SW 1271 (cell line): ENCODE results near the gene DCTN3.

ENCODE experiments used
- DNase-seq, 2 experiments: peaks; one replicate each; lab custom pipeline; 2025; lab: John Stamatoyannopoulos, UW

Gene DCTN3

DNA sequence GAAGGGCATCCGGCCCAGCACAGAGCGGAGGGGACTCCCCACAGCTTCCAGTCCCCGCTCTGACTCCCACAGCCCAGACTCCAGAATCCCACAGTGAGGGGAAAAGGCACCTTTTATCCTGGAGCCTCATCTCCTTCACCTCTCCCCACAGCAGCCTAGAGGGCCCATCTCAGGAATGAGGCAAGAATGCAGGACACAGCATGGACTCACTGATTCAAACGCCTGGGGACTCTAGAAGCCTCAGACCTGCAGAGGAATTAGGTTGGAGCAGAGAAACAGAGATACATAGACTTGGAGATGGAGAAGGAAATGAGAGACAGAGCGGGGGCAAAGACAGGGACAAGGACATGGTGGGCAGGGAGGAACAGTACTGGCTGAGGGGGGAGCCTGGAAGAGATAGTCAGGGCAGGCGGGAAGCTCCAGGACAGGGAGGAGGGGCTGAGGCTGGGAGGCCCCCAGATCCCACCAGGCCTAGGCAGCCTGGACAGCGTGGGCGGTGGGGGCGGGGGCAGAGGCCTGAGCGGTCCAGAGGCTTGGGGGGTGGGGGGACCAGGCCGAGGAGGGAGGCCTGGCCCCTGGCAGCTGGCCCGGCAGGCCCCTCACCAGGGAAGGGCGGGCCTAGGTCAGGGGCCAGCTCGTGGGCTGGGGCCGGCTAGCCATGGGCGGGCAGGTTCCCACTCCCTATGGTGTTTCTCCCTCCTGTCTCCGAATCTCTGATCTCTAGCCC is 46.5 kb downstream of the DCTN3 start:
- DNase-seq: no peak

DNA sequence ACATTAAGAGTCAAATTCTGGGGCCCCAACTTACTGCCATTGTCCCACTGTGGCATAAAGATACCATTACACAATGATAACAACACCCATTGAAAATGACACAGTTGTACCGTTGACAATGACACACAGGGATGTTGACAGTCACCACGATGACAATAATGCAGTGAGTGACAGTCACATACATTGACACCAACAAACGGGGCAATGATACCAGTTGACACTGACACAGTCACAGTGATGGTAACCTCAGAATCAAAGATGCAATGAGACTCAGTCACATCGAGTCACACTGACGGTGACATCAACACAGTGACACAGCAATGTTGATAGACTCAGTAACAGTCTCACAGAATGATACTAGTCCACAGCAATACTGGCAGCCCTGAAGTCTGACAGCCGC is 47.7 kb downstream of the DCTN3 start:
- no peak for DNase-seq

- no peak for DNase-seq
Observed at GRCh38 chr9:34572092-34572491, 48.2 kb downstream of the DCTN3 start.

DNA sequence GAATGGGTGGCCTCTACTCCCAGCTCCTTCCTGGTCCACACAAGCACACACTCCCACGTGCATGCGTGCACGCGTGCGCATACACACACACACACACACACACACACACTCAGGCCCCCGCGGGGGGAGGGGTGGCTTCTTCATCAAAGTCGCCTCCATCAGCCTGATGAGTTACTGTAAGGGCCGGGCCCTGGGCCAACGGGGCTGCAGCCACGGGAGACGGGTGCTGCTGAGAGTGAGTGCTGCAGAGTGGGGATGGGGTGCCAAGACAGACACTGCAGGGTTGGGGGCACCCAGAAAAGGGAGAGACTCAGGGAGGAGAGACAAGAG is 48.8 kb downstream of the DCTN3 start:
- no peak for DNase-seq

DNA sequence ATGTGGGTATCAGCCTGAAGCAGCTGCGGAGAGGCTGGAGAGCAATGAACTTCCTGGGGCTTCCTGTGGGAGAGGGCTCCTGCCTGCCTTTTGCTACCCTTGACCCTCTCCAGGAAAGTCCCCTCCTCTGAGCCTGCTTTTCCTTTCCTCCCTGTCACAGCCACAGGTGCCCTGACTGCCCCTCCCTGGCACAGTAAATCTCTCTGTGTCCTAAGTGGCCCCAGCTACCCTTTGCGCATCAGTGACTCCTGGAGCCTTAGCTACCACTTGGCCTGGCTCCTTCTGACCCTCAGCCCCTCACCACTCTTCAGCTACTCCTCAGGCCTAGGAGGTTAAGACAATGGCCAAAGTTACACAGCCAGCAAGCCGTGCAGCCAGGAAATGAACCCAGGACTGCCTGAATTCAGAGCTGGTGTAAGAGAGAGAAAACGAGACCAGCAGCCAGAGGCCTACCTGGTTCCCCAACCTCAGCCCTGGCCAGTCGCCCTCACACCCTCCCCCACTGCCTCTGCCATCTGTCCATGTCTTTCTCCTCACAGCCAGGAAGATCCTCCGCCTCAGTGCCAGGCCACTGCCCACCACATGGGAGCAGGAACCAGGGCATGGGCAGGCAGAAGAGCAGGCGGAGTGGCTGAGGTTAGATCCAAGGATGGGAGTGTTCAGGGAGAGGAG is 49.4 kb downstream of the DCTN3 start:
- DNase-seq: no peak

- no peak for DNase-seq
Observed at GRCh38 chr9:34570376-34570775, 49.9 kb downstream of the DCTN3 start.

DNA sequence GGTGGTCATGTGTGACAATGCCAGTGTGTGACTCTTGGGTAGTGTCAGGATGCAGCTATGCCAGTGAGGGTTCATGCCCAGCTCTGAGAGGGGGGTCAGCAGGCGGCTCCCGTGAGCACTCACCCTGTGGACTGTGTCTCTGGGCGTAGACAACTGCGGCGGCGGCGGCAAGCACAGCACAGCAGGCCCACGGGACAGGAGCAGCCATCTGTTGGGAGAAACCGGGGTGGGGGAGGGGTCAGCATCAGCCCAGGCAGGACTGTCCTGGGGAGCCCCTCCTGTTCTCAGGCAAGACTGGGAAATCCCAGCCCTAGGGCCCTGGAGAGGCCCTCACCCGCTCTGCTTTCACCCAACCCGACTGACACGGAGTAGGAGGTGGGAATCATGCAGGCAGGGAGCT is 51.5 kb downstream of the DCTN3 start:
- no peak for DNase-seq

DNA sequence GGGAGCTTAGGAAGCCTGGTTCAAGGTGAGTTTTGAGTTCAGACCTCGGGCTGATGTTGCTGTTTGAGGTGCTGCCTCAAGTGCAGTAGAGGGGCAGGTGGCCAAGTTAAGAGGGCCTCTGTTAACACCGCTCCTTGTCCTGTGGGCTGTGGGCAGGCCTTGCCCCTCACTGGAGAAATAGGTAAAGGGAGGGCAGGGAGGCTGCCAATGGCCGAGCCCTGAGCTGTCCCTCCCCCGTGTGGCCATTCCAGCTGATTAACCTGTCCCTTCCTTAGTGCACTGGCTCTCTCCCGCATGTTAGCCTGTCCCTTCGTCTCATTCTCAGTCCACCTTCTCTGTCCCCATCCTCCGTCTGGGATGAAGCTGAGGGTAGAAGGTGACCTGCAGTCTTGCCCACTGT is 52.2 kb downstream of the DCTN3 start:
- no peak for DNase-seq

GRCh38 chr9:34566972-34567371 is 53.3 kb downstream of the DCTN3 start:
- DNase-seq: no peak

DNA sequence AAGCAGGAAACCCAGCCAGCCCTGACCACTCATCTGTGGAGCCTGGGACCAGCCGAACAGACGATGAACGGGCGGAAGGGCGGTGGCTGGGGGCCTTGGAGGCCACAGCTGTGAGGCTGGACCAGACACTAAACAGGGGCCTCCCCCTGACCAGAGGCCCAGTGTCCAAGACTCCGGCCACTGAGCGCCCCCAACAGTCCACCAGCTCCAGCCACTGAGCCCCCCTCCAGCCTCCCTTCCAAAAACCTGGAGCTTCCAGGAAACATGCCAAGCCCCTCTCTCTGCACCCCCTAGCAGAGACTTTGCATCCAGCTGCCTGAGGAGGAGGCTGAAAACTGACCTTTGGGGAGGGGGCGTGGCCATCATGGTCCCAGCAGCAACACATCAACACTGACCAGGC is 54.0 kb downstream of the DCTN3 start:
- DNase-seq: no peak

- DNase-seq: no peak
Observed at GRCh38 chr9:34565856-34566255, 54.4 kb downstream of the DCTN3 start.

DNA sequence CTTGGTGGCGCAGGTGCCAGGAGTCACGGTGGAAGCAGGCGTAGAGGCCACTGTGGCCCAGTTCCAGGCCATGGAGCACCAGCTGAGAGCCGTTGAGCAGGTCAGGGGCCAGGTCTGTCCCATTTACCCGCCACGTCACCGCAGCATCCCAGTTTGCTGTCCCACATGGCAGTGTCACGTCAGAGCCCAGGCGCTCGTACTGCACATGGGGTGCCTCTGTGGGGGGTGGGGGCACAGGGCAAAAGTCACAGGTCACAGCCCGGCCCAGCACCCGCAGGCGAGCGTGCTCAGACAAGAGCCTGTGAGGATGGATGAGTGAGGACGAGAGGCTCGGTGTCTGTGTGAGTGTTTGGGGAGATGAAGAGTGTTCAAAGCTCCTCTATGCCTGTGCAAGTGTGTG is 55.7 kb downstream of the DCTN3 start:
- no peak for DNase-seq
